Mesenteric fat pad (tissue), 1 donor: ENCODE measurements around the gene UCP3. TPM values are rescaled to one million over a fixed set of nuclear protein-coding genes. Genes with fewer than 3 reads are reported as not detected.
"Not testable (repeated sequence)": the region's sequence is repeated elsewhere in the genome, so short reads cannot be mapped to it uniquely, and the experiment has no call there.

Experiments used
- DNase-seq: peaks from one replicate; pipeline ENCODE4 v3.0.0-alpha.2; 2020; ENCODE audit warnings: low spot score
- total RNA-seq: library from RNA; stranded (reverse); fragmentation: NEBNext Ultra II Directional; extraction: Animal tissue kit (Norgen Biotek cat#: 25700); gene quantifications from one replicate; pipeline ENCODE4 v1.2.1, GENCODE V29; 2021
- donor health status: DM: yes; HTN: yes; CAD: no.

Gene UCP3
- total RNA-seq, 1 donor from 2014 or later: 2.7 TPM

DNA sequence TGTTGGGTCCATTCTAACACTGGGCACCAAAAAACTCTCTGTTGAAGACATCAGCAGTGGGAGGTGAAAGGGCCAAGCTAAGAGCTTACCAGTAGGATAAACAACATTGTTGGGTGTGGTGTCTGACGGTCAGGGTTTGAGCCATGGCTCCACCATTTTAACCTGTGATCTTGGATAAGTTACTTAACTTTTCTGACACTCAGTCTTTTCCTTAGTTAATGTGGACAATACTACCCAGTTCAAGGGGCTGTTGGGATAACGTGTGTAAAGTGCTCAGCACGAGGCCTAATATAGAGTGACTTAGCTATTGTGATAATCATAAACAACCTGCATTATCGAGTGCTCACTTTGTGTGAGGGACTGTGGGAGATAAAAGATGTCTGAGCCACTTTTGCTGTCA lies 6.1 kb downstream of the UCP3 start:
- no peak for DNase-seq

DNA sequence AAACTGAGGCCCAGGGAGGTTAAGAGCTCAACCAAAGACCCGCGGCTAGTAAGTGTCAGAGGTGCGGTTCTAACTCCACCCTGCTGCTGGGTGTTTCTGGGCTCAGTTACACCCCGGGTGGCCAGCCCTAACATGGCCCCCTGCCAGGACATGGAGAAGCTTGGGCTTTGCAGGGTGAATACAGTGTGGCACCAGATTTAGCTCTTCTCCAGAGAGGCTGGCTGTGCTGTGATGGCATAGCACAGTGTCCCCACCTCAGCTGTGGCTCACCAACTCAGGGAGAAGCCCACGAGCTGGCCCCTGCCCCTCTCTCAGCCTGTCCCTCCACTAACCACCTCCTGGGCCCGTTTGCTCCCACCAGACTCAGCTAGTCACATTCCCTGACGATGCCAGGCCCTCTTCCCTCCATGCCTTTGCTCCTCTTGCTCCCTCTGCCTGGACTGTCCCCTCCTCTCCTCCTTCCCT lies 7.0 kb downstream of the UCP3 start:
- peak; percentile 83 for DNase-seq

DNA sequence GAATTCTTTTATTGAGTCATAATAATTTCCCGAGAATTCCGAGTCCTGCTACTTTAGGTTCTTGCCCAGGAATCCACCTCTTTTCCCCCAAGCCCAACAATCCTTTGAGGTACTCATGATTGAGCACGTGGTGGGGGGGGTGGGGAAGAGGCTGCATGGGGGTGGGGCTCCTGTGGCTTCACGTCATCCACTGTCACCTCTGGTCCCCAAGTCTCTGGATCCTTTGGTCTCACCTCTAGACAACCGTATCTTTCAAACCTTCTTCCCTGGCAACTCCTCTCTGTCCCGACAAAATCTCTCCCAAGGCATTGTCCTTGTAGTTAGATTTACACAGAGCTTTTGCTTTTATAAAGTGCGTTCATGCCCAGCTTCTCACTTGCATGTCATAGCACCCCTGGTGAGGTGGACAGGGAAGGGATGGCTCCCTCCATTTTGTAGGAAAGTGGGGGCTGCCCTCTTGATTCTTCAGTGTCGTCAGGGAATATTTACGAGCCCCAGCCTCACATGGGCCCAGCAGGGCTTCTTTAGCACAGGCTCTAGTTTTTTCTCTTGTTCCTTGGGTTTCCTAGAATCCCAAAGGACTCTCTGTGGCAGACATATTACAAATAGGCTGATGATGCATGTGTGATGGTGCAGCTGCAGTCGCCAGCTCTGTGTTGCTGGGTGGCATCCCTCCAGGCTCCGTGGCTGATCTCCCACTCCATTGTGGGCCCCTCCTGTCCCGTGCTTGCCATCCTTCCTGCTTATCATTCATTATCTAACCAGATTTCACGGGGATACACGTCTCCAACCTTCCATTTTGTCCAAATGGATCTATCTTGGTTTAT lies 8.4 kb downstream of the UCP3 start:
- peak; percentile 59 for DNase-seq

DNA sequence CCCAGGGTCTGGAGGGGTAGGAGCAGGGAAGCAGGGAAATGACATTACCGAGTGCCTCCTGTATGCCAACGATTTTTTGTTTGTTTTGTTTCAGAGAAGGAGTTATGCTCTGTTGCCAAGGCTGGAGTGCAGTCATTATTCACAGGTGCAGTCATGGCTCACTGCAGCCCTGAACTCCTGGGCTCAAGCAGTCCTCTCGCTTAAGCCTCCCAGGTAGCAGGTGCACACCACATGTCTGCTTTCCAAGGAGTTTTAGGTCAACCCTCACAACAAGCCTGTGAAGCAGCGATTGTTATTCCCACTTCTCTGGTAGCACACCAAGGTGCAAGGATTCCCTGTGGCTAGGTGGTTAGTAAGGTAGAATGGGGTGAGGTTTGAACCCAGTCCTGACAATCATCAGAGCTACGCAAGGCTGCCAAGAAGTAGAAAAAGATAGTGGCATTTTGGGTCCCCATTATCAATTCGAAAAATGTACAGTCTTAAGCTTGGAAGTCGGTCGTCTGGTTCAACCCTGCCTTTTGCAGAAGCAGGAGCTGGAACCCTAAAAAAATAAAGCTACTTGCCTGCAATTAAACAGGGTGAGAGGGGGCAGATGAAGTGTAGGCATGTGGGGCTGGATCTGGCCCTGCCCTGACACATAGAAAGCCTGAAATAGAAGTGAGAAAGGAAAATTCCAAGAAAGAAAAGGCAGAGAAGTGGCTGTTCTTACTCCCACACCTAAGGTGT lies 9.1 kb downstream of the UCP3 start:
- DNase-seq: peak; percentile 41

DNA sequence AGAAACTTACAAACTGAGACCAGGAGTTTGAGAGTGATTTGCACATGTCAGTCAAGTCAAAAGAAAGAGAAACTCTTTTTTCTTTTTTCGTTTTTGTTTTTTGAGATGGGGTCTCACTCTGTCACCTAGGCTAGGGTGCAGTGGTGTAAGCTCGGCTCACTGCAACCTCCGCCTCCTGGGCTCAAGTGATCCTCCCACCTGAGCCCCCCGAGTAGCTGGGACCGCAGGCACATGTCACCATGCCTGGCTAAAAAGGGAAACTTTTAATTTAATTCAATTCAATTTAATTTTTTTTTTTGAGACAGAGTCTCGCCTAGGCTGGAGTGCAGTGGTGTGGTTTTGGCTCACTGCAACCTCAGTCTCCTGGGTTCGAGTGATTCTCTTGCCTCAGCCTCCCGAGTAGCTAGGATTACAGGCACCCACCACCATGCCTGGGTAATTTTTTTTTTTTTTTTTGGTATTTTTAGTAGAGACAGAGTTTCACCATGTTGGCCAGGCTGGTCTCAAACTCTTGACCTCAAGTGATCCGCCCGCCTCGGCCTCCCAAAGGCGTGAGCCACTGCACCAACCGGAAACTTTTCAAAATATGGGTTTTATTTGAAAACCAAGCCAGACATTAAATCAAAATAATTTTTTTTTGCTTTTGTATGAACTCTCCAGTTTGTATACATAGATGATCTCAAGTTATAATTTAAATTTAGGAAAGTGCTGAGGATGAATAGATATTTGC lies 9.9 kb downstream of the UCP3 start:
- DNase-seq: peak; percentile 75

DNA sequence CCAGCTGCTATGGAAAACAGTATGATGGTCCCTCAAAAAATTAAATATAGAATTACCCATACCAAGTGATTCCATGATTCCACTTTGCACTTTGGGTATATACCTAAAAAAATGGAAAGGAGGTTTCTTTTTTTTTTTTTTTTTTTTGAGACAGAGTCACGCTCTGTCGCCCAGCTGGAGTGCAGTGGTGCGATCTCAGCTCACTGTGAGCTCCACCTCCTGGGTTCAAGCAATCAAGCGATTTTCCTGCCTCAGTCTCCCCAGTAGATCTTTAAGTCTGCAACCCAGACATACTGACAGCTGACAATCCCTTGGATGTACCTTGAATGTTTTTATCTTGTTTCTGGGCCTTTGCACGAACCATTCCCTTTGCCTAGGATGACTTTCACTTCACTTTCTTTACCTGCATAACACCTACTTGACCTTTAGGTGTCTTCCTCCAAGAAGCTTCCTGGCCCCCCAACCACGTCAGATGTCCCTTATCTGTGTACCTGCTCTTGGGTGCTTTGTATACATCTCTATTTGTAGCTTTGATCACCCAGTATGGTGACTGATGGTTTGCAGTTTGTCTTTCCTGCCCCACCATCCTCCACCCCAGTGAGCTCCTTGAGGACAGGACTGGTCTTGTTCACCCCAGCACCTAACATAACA lies 11.6 kb downstream of the UCP3 start:
- DNase-seq: peak; percentile 11

DNA sequence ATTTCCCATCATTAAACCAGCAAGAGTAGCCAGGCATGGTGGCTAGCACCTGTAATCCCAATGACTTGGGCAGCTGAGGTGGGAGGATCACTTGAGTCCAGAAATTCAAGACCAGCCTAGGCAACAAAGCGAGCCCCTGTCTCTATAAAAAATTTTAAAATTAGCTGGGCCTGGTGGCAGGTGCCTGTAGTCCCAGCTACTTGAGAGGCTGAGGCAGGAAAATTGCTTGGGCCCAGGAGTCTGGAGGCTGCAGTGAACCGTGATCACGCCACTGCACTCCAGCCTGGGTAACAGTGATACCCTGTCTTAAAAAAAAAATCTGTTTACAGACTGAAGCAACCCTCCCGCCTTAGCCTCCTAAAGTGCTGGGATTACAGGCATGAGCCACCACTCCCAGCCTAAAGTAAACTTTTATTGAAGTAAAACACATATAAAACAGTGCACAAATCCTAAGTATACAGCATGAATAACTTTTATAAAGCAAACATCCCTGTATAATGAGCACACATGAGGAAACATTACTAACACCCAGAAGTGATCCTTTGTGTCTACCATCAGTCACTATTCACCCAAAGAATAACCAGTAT lies 12.6 kb downstream of the UCP3 start:
- no peak for DNase-seq

DNA sequence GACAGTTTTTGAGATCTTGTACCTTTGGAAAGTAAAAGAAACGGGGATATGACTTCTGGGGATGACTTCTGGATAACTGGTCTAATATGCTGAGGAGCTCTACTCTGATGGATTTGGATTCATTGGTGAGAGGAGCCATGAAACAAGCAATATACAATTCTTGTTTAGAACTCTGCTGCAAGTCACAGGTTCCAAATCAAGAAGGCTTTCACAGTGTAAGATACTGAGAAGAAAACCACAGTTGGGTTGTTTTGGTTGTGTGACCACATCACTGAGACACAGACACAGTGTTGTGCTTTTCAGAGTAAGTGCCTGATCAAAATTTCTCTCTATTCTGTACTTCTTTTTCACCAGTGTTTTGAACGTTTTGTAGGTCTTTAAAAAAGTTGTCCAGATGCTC lies 13.2 kb downstream of the UCP3 start:
- no peak for DNase-seq

DNA sequence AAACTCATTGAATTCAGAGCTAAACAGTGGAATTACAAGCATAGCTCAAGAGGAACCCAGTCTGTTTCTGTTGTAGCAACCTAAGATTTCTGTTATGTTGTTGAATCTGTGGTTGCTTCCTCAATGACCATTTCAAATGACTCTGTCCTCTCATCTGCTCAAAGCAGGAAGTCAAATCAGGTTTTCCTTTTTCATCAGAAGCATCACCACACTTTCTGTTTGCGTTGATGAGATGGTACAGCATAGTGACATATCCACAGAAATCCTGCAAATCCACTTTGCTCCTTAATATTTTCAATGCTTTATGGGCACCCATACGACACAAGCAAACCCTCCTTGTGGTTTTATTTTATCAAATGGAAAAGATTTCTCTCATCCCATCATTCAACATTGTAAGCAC lies 13.6 kb downstream of the UCP3 start:
- DNase-seq: no peak

DNA sequence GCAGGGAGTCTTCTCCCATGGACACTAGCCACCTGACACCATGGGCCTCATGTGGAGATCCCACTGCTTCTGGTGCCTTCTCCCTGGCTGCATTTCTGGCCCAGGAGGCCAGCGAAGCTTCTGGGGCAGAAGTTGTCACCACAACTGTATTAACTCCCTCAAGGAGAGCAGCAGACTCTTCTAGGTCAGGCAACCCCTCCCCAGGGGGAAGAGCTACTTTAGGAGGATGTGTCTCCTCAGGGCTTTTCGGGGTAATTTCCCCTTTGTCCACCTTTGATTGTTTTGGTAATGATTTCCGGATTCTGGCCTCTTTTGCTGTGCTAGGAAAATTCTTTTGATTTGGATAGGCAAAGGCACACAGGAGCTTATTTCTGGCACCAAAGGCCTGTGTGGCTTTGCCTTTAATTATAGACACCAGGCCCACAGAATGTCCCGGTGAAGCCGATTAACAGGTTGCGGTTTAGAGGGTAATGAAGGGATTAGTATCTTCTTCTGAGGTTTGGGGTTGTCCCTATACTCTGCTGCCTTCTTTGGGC lies 17.3 kb downstream of the UCP3 start:
- DNase-seq: no peak

DNA sequence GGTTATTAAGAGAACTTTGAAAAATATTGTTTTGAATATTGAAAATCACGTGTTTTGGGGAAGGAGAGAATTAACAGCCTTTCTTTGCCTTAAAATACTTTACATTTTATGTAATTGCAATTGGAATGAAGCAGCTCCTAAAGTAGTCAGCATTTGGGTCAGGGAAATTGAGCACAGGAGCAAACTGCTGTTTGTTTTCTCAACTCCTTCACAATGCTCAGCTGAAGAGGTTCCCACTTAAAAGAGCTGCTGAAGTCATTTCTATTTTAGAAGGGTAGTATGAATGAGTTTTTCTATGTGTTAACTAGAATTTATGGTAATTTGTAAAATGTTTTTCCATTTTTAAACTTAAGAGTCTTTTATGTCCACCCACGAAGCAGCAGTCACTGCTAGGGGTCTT lies 18.2 kb downstream of the UCP3 start:
- no peak for DNase-seq

DNA sequence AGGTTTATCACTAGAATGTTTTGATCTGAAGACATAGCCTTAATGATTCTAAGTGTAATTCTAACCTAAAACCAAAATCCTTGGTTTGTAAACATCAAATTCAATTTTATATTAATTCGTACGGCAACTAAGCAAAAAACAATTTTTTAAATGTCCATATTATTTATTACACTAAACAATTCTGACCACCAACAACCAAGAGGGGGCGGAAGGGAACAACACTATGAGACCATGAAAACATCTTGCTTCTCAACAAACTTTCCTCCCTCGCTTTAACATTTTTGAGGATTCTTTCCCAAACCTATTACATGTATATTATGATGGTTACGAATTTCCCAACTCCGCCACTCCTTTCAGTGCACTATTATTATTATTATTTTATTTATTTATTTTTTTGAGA lies 19.7 kb downstream of the UCP3 start:
- no peak for DNase-seq

DNA sequence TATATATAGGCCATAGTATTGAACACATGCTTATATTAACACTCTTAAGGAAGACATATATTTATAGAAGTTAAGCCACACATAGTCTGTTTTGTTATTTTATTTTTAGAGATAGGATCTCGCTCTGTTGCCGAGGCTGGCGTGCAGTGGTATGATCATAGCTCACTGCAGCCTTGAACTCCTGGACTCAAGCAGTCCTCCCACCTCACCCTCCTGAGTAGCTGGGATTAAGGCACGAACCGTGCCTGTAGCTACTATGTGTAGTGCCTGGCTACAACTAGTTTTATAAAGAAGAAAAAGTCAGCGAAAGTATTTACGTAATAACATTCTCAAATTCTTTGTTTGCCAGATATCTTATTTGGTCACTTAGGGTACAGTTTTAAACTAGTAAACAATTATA lies 20.7 kb downstream of the UCP3 start:
- no peak for DNase-seq

DNA sequence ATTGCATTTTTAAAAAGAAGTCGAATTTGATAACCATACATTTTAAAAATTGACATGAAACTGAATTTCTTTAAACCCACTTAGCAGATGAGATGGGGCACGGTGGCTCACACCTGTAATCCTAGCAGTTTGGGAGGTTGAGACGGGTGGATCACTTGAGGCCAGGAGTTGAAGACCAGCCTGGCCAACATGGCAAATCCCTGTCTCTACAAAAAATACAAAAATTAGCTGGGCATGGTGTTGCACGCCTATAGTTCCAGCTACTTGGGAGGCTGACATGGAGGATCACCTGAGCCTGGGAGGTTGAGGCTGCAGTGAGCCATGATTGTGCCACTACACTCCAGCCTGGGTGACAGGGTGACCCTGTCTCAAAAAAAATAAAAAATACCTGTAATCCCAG lies 23.2 kb downstream of the UCP3 start:
- DNase-seq: not testable (repeated sequence)

DNA sequence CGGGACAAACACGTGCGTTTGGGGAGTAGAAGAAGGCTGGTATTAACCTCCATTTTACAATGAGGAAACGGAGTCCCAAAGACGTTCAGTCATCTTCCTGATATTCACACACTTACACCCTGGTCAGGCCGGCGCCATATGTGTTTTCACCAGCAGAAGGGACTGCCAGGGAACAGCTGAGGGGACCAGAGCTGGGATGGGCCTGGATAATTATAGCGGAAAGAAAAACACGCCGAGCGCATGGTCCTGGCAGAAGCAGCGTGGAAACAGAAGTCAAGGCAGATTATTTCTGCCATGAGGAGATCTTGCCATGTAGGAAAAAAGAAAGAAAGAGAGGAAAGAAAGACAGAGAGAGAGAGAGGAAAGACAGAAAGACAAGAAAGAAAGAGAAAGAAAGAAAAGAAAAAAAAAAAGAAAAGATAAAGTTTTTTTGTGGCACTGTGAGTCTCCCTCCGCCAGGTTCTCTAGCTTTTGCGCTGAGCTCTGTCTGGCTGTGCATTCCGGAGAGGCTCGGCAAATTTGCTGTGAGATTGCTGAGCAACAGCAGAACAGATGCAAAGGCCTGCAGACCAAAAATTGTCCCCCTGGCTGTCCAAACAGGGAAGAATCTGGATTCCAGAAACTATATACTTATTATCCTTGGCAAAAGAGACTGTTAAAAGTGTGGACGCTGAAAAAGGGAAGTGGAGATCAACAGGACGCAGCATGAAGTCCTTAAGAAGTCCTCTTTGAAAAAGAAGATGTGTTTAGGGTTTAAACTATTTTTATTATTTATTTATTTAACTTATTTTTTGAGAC lies 24.9 kb downstream of the UCP3 start:
- no peak for DNase-seq

DNA sequence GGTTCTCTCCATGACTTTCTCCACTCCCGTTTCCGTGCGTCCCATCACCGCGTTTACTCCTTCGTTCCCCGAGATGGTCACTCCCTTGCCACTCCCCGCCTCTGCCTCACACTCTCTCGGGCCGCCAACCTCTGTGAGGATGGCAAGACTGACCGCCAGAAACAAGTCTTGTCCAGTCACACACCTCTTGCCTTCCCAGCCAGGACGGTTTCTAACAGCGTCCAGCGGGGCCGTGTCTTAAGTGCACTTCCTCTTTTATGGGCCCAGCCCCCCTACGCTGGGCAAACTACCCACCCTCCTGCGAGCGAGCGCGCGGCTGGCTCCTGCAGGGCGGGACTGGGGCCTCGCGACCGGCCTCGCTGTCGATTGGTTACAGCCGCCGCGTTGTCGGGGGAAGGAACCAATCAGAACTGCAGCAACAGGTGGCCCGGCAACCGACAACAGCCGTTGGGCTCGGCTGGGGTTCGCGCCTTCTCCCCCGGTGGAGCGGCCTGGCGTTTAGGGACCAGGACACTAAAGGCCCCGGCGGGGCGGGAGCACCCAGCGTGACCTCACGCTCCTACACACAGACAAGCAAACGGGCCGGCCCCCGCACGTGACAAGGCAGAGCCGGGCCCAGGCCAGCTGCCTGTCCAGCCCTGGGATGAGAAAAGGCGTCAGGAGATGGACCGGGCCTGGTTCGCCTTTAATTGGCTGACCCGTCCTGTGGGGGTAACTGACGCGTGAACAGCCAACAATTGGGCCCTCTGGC lies 25.7 kb downstream of the UCP3 start:
- peak; percentile 98 for DNase-seq

DNA sequence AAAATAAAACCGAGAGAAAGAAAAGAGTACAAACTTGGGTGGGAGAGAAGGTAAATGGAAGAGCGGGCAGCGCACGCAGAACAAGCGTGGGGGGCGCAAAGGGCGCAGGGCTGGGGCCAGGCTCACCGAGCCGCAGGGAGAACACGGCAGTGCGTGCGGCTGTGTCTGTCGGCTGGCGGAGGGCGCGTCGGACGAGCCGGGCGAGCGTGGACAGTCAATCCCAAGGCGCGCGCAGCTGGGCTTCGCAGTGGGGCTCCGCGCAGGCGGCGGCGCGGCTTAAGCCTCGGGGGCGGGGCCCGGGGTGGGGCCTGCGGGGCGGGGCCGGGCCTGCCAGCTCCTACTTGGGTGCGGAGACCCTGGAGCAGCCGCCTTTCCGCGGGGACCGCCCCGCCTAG lies 26.3 kb downstream of the UCP3 start, which contains the start of gene UCP2:
Gene UCP2, minus strand, starts transcription at position 249 of the 395 bp plus-strand sequence. CDS start 4,465 bp downstream, outside the sequence.
- DNase-seq: peak; percentile 95

DNA sequence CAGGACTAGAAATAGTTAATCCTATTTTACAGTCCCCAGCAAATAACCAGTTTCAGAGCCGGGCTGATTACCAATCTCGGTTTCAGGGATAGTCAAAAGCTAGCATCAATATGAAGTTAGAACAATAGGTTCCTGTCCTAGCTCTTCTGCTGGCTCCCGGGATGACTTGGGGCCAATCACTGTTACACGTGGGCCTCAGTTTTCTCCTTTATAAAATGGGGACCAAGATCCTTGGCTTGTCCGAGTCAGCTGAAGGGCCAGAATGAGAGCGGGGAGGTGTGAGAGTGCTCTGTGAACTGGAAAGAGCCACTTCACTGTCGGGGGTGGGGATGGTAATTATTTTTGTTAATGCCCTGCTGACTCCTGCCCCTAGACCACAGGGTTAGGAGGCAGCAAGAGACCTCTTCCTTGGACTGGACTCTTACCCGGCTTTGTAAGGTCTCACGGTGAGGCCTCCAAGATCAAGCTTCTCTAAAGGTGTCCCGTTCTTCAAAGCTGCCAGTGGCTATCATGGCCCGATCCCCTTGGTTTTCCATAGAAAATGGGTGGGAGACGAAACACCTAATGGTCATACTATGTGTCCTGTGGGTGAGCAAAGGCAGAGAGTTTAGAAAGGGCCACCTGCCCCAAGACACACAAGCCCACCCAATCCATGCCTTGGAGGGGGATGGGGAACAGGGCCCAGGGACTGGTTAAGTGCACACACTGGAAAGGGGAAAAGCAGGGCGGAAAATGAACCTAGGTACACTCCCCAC lies 27.7 kb downstream of the UCP3 start:
- no peak for DNase-seq
